Activated CD8-positive, alpha-beta memory T cell treated with anti-CD3 and anti-CD28 coated beads, Interleukin-2, amount 10 ng/mL, durations not matched to agents 7 days and 5 days (primary cell): Measurements from ENCODE around the gene CACNB4. TPM values are rescaled to one million over a fixed set of nuclear protein-coding genes. Genes with fewer than 3 reads are reported as not detected.
"Not testable (repeated sequence)": the region's sequence is repeated elsewhere in the genome, so short reads cannot be mapped to it uniquely, and the experiment has no call there.

ENCODE experiments used
- ATAC-seq: fragments of 150-1000 bp; cut with Tn5 transposase; one replicate; pipeline ENCODE4 v1.10.0; 2021; ENCODE audit warnings: moderate library complexity
- CTCF ChIA-PET: fragments of 350-600 bp; sonication (Branson Sonifier 250); formaldehyde crosslinking; loops from one replicate; lab custom pipeline; 2021; ENCODE audit warnings: antibody characterized with exemption; lab: Charles Lee
- DNase-seq: peaks from one replicate; pipeline ENCODE4 v3.0.0-alpha.2; 2020
- H3K27ac Mint-ChIP-seq: one replicate; pipeline ENCODE4 v1.8.0; 2021; ENCODE audit warnings: mild to moderate bottlenecking, mixed read lengths
- H3K27me3 Mint-ChIP-seq: one replicate; pipeline ENCODE4 v1.8.0; 2021; ENCODE audit warnings: mixed read lengths
- H3K36me3 Mint-ChIP-seq: one replicate; pipeline ENCODE4 v1.8.0; 2021; ENCODE audit warnings: mild to moderate bottlenecking, mixed read lengths
- H3K4me1 Mint-ChIP-seq: one replicate; pipeline ENCODE4 v1.8.0; 2021; ENCODE audit warnings: mixed read lengths
- H3K4me3 Mint-ChIP-seq: one replicate; pipeline ENCODE4 v1.8.0; 2021; ENCODE audit warnings: mild to moderate bottlenecking, moderate library complexity, mixed read lengths
- H3K9me3 Mint-ChIP-seq: one replicate; pipeline ENCODE4 v1.8.0; 2022; ENCODE audit warnings: low read depth, mixed read lengths
- total RNA-seq, 2 experiments: library from RNA; stranded (reverse); gene quantifications; one replicate each; pipeline ENCODE4 v1.2.3, GENCODE V29; 2021

CACNB4 gene
- total RNA-seq, 2 experiments from 2014 or later, result 0.14 to 0.23 TPM

DNA sequence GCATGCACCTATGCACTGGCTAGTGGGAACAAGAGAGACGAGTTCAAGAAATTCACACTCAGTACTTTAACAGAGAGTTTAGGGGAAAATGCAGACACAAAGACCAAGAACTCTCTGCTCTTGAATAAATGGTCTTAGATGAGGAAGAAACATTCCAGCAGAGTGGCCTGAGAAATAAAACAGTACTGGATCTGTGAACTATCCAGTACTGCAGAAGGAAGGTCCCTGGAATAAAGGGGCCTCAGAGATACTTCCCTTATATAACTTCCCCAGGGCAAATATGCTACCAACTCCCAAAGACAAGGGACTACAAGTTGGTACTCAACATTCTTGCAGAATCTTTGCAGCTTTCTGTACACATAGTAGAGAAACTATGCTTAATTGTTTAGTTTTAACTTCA is 199.7 kb downstream of the CACNB4 start:
- Mint-ChIP-seq H3K27me3 (peaks cover 4% of the 10 kb centered on the region), H3K36me3 (no peaks in the 10 kb centered on the region), H3K9me3 (no peaks in the 10 kb centered on the region), H3K4me1 (no peaks in the 10 kb centered on the region), H3K27ac (no peak overlapping the region), H3K4me3 (no peak overlapping the region)
- DNase-seq, result no peak
- CTCF ChIA-PET, result no interaction called here
- ATAC-seq, result no peak

- H3K27me3 Mint-ChIP-seq, result peaks cover 10% of the 10 kb centered on the region
- no peak overlapping the region for H3K4me3 Mint-ChIP-seq
- ATAC-seq (no peak), DNase-seq (no peak)
- no peaks in the 10 kb centered on the region for H3K36me3 Mint-ChIP-seq
- no peaks in the 10 kb centered on the region for H3K4me1 Mint-ChIP-seq
- H3K9me3 Mint-ChIP-seq, result no peaks in the 10 kb centered on the region
- CTCF ChIA-PET, result no interaction called here
- no peak overlapping the region for H3K27ac Mint-ChIP-seq
Observed at GRCh38 chr2:151891566-151892194, 207.2 kb downstream of the CACNB4 start.

DNA sequence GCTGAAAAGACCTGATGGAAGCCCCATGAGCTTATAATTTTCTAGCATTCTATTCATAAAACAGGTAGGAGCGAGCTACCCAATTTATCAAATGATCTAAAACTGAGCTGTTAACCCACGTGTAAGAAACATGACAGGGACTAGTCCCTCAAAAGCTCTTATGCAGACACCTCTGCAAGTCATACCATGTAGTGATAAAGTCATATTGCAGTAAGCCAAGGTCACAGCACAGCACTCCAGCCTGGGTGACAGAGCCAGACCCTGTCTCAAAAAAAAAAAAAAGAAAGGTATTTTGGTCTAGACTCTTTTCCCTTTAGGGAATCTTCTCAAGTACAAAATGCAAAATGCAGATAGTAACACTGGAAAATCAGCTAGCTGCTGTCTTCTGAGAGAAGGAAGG is 211.7 kb downstream of the CACNB4 start:
- Mint-ChIP-seq H3K27ac (no peak overlapping the region), H3K9me3 (no peaks in the 10 kb centered on the region), H3K27me3 (peaks cover 7% of the 10 kb centered on the region), H3K4me1 (no peaks in the 10 kb centered on the region), H3K4me3 (no peak overlapping the region), H3K36me3 (no peaks in the 10 kb centered on the region)
- CTCF ChIA-PET, result no interaction called here
- DNase-seq (no peak), ATAC-seq (no peak)

GRCh38 chr2:151886241-151886640 is 212.6 kb downstream of the CACNB4 start:
- H3K4me1 Mint-ChIP-seq, result no peaks in the 10 kb centered on the region
- no peak for DNase-seq
- no peak overlapping the region for H3K27ac Mint-ChIP-seq
- H3K4me3 Mint-ChIP-seq, result no peak overlapping the region
- CTCF ChIA-PET, result no interaction called here
- H3K36me3 Mint-ChIP-seq, result no peaks in the 10 kb centered on the region
- no peaks in the 10 kb centered on the region for H3K9me3 Mint-ChIP-seq
- no peak for ATAC-seq
- peaks cover 3% of the 10 kb centered on the region for H3K27me3 Mint-ChIP-seq

DNA sequence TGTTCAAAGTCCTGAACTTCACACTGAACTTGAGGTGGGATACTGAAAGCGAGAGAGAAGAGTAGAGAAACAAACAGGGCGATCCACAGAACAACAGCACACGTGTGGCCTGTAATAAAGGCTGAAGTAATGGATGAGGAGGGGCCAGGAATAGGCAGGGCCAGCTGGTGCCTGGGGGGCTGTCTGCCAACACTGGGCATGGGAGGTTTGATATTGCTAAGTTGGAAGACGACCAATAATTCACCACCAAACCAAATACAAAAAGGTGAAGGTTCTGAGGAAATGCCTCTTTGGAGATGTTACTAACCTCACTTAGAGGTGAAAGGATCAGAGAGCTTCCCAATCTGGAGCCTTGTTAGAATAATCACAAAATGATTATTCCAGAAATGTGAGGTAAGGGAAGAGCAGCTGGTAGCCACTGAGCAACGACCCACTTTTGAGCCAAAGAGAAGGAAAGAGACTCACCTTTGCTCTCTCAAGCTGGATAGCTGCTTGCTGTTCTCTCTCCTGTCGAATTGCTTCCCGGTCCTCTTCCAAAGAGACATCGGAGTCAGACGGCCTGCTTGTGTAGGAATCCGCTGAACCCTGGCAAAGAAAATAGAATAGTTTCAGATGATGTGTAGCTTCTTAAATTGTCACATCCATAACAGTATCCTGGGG is 215.9 kb downstream of the CACNB4 start:
- peaks cover 10% of the 10 kb centered on the region for H3K4me1 Mint-ChIP-seq
- no peaks in the 10 kb centered on the region for H3K36me3 Mint-ChIP-seq
- H3K27me3 Mint-ChIP-seq, result no peaks in the 10 kb centered on the region
- ATAC-seq (no peak), DNase-seq (no peak)
- no peak overlapping the region for H3K27ac Mint-ChIP-seq
- H3K9me3 Mint-ChIP-seq, result no peaks in the 10 kb centered on the region
- no peak overlapping the region for H3K4me3 Mint-ChIP-seq
- CTCF ChIA-PET, result no interaction called here

DNA sequence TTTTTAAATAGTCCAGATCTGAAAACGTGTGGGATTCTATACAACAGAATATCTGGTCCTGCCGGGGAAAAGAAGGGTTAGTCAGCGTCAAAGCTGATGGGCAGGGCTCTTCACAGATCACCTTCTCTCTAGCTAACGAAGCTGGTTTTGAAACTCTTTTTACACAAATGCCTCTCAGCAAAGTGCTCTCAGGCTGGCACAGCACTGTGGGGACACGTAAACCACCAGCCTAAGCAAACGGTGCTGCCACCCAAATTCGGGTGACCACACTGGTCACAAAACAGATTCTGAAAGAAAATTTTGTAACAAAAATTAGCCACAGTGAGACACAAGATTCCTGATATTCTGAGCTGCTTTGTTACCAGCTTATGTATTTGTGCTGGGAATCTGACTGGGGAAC is 217.5 kb downstream of the CACNB4 start:
- no peak for ATAC-seq
- no peak for DNase-seq
- CTCF ChIA-PET, result no interaction called here
- no peaks in the 10 kb centered on the region for H3K9me3 Mint-ChIP-seq
- no peak overlapping the region for H3K27ac Mint-ChIP-seq
- H3K4me3 Mint-ChIP-seq, result no peak overlapping the region
- H3K4me1 Mint-ChIP-seq, result peaks cover 10% of the 10 kb centered on the region
- H3K36me3 Mint-ChIP-seq, result no peaks in the 10 kb centered on the region
- no peaks in the 10 kb centered on the region for H3K27me3 Mint-ChIP-seq

- DNase-seq (no peak), ATAC-seq (no peak)
- no peaks in the 10 kb centered on the region for H3K9me3 Mint-ChIP-seq
- peaks cover 10% of the 10 kb centered on the region for H3K4me1 Mint-ChIP-seq
- H3K4me3 Mint-ChIP-seq, result no peak overlapping the region
- H3K27me3 Mint-ChIP-seq, result no peaks in the 10 kb centered on the region
- H3K36me3 Mint-ChIP-seq, result no peaks in the 10 kb centered on the region
- no peak overlapping the region for H3K27ac Mint-ChIP-seq
- CTCF ChIA-PET, result no interaction called here
Observed at GRCh38 chr2:151880586-151880985, 218.3 kb downstream of the CACNB4 start.

DNA sequence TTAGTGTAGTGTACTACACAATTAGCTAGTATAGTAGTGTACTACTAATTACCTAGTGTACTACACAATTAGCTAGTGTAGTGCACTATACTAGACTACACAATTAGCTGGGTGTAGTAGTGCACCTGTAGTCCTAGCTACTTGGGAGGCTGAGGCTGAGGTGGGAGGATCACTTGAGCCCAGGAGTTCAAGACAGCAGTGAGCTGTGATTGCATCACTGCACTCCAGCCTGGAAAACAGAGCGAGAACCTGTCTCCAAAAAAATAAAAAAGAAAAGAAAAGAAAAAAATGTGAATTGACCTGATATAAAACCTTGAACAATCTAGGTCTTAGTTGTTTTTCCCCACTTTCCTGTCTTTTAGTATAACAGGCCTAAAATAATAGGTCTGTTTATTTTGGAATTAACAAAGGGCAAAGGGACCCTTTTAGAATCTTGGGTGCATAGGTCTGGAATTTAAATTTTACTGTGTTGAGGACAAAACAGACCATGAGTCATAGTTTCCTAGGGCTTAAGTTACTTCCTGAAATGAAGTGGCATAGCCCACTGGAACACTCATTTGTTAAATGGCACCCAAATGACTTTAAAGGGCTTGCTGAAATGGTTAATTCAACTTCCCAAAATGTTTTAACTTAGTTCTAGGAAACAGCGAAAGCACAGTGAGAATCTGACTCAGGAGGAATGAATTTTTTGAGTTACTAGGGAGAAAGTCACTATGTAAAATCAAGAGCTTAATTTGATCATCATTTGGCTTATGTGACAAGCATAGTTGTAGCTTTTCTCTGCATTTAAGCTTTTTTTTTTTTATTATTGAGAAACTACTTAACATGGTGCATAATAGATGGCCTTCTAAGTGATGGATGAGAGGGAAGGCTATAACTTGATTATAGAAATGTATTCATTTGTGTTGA is 219.9 kb downstream of the CACNB4 start:
- no peak for ATAC-seq

DNA sequence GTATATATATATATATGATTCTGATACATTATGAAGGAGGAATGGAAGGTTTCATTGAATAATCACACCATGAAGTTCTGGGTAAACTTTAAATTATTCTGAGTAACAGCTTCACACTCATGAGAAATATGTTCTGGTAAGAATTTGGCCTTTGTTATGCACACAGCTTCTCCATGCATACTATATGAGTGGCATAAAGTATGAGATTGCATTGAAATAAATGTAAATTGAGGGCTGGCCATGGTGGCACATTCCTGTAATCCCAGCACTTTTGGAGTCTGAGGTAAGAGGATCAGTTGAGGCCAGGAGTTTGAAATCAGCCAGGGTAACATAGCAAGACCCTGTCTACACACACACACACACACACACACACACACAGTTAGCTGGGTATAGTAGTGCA is 220.6 kb downstream of the CACNB4 start:
- no peaks in the 10 kb centered on the region for H3K36me3 Mint-ChIP-seq
- CTCF ChIA-PET, result no interaction called here
- ATAC-seq, result no peak
- H3K27me3 Mint-ChIP-seq, result no peaks in the 10 kb centered on the region
- H3K27ac Mint-ChIP-seq, result no peak overlapping the region
- no peak for DNase-seq
- no peak overlapping the region for H3K4me3 Mint-ChIP-seq
- no peaks in the 10 kb centered on the region for H3K9me3 Mint-ChIP-seq
- H3K4me1 Mint-ChIP-seq, result peaks cover 10% of the 10 kb centered on the region

More for the DNA sequence above, 219.9 kb downstream of the CACNB4 start:
- CTCF ChIA-PET, result no interaction called here
- Mint-ChIP-seq H3K27ac (no peak overlapping the region), H3K4me1 (peaks cover 10% of the 10 kb centered on the region), H3K9me3 (no peaks in the 10 kb centered on the region), H3K27me3 (no peaks in the 10 kb centered on the region), H3K4me3 (no peak overlapping the region), H3K36me3 (no peaks in the 10 kb centered on the region)
- no peak for DNase-seq

GRCh38 chr2:151875631-151876030 is 223.2 kb downstream of the CACNB4 start:
- H3K27ac Mint-ChIP-seq, H3K4me3 Mint-ChIP-seq, H3K27me3 Mint-ChIP-seq, DNase-seq, ATAC-seq, H3K9me3 Mint-ChIP-seq, CTCF ChIA-PET, H3K36me3 Mint-ChIP-seq: not testable (repeated sequence)
- peaks cover 10% of the 10 kb centered on the region for H3K4me1 Mint-ChIP-seq

DNA sequence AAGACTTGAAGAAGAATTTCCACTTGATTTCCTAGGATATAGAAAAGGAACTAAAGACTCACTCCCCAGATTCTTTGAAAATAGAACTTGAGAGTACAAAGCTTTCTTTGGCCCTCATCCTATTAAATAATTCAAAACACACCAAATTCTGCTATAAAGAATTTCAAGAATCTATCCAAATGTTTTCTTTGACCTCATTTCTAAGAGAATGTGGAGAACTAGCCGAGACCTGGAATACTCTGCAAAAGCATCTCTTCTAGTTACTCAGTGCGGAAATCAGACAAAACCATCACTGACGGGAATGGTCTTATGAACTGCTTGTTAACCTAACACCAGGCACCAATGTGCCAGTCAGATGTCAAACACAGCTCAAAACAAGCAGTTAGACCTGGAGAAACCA is 226.4 kb downstream of the CACNB4 start:
- CTCF ChIA-PET, result no interaction called here
- DNase-seq, result no peak
- Mint-ChIP-seq H3K36me3 (no peaks in the 10 kb centered on the region), H3K4me1 (no peaks in the 10 kb centered on the region), H3K9me3 (no peaks in the 10 kb centered on the region), H3K4me3 (no peak overlapping the region), H3K27ac (no peak overlapping the region), H3K27me3 (peaks cover 13% of the 10 kb centered on the region)
- ATAC-seq, result no peak

DNA sequence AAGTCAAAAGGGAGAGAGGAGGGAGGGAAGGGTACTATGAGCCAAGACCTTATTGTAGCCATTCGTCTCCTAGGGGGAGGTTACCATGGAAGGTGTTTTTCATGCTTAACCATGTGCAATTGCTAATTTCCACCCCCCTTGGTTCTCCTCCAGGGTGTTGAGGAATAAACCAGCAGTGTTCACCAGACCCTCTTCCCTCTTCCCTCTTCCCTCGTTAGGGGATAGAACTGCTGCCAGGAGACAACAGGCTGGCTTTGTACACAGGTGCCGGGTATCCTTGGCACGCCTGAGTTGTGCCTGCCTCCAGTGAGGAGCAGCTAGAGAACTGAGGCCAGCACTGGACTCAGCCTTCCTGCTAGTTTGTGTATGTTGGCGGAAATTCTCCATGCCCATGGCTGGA is 229.6 kb downstream of the CACNB4 start:
- Mint-ChIP-seq H3K27me3 (peaks cover 17% of the 10 kb centered on the region), H3K36me3 (no peaks in the 10 kb centered on the region), H3K4me3 (no peak overlapping the region), H3K4me1 (no peaks in the 10 kb centered on the region), H3K9me3 (no peaks in the 10 kb centered on the region), H3K27ac (no peak overlapping the region)
- no peak for ATAC-seq
- no peak for DNase-seq
- CTCF ChIA-PET, result no interaction called here

DNA sequence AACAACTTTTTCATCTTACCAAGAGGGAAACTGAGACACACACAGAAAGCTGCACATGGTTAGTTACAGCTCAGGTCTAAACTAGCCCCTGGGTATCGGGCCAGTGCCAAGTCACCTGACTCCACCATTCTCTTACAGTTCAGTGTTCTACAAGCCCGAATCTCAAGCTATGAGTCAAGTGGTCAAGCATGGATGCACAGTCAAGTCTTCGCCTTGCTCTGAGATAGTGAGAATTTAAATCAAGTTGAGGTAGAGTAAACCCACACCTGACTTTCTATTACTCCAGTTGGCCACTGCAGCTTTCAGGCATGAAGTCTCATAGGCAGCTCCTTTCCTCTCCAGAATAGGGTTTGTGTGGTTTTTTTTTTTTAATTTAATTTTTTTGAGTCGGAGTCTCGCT is 236.1 kb downstream of the CACNB4 start:
- Mint-ChIP-seq H3K4me1 (no peaks in the 10 kb centered on the region), H3K27me3 (peaks cover 10% of the 10 kb centered on the region), H3K9me3 (no peaks in the 10 kb centered on the region), H3K36me3 (no peaks in the 10 kb centered on the region), H3K27ac (no peak overlapping the region), H3K4me3 (no peak overlapping the region)
- CTCF ChIA-PET, result no interaction called here
- DNase-seq (no peak), ATAC-seq (no peak)

DNA sequence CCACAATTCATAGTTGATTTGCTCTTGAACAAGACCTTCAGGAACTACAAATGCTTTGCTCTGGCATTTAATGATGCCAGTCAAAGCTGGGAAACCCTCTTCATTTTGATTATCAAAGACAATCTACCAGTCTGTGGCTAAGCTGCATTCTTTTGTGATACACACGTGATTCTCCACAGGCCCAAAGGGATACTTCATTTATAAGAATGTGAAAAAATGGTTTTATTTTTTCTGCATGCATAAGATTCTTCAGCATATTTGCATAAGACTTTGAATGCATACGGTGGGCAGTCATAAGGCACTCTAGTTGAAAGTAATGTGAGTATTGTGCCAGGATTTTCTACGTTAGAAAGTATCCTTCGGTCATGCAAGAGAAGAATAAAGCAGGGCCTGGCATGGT is 237.7 kb downstream of the CACNB4 start:
- Mint-ChIP-seq H3K9me3 (no peaks in the 10 kb centered on the region), H3K4me3 (no peak overlapping the region), H3K27ac (no peak overlapping the region)

More for the DNA sequence above, 237.7 kb downstream of the CACNB4 start:
- no peak for DNase-seq
- Mint-ChIP-seq H3K4me1 (no peaks in the 10 kb centered on the region), H3K27me3 (peaks cover 7% of the 10 kb centered on the region), H3K36me3 (no peaks in the 10 kb centered on the region)
- CTCF ChIA-PET, result no interaction called here
- ATAC-seq, result no peak
